Activated T-helper 17 cell treated with anti-CD3 and anti-CD28 coated beads, Interleukin-2, amount 50 U/mL, for 72 hours (primary cell): Measurements from ENCODE around the gene SMOC1. TPM values are rescaled to one million over a fixed set of nuclear protein-coding genes. Genes with fewer than 3 reads are reported as not detected.

Experiments
- ATAC-seq: fragments of 150-1000 bp; cut with Tn5 transposase; replicated peaks from 2 replicates; pipeline ENCODE4 v1.10.0; 2021; ENCODE audit warnings: mild to moderate bottlenecking, moderate library complexity
- H3K27ac Mint-ChIP-seq: one replicate; pipeline ENCODE4 v1.8.0; 2022; ENCODE audit warnings: mixed read lengths
- H3K27me3 Mint-ChIP-seq: one replicate; pipeline ENCODE4 v1.8.0; 2022; ENCODE audit warnings: mixed read lengths
- H3K36me3 Mint-ChIP-seq: one replicate; pipeline ENCODE4 v1.8.0; 2022; ENCODE audit warnings: low read depth, mild to moderate bottlenecking, mixed read lengths
- H3K4me1 Mint-ChIP-seq: one replicate; pipeline ENCODE4 v1.8.0; 2022; ENCODE audit warnings: mixed read lengths
- H3K4me3 Mint-ChIP-seq: one replicate; pipeline ENCODE4 v1.8.0; 2022; ENCODE audit warnings: mild to moderate bottlenecking, mixed read lengths
- H3K9me3 Mint-ChIP-seq: one replicate; pipeline ENCODE4 v1.8.0; 2022; ENCODE audit warnings: mixed read lengths
- total RNA-seq, 2 donors: library from RNA; stranded (reverse); gene quantifications; one replicate each; pipeline ENCODE4 v1.2.3, GENCODE V29; 2022

Gene SMOC1
- total RNA-seq, 2 donors from 2014 or later = not detected

GRCh38 chr14:70078329-70078728 lies 199.1 kb downstream of the SMOC1 start:
- H3K36me3 Mint-ChIP-seq = no peaks in the 10 kb centered on the region
- peaks cover 17% of the 10 kb centered on the region for H3K27me3 Mint-ChIP-seq
- no peak overlapping the region for H3K27ac Mint-ChIP-seq
- H3K4me1 Mint-ChIP-seq = no peaks in the 10 kb centered on the region
- no peak overlapping the region for H3K4me3 Mint-ChIP-seq
- H3K9me3 Mint-ChIP-seq = no peaks in the 10 kb centered on the region
- no peak for ATAC-seq

GRCh38 chr14:70080076-70080475 lies 200.9 kb downstream of the SMOC1 start:
- Mint-ChIP-seq H3K4me1 (no peaks in the 10 kb centered on the region), H3K9me3 (no peaks in the 10 kb centered on the region), H3K4me3 (no peak overlapping the region), H3K27me3 (peaks cover 26% of the 10 kb centered on the region), H3K36me3 (no peaks in the 10 kb centered on the region), H3K27ac (no peak overlapping the region)
- no peak for ATAC-seq

Other genes with a start within 250 kb of the SMOC1 start
- gene SRSF5, start 112.3 kb upstream of the SMOC1 start, total RNA-seq = 100 to 1,000 TPM; 280 to 368 TPM
- not detected for gene SLC10A1, start 82.2 kb upstream of the SMOC1 start, total RNA-seq